ENCODE results near the gene SCUBE1. TPM values are rescaled to one million over a fixed set of nuclear protein-coding genes. Genes with fewer than 3 reads are reported as not detected.

The SCUBE1 gene
- total and polyA plus RNA-seq, 4 donors = 0.88 to 18.7 (median 3.5) TPM

DNA sequence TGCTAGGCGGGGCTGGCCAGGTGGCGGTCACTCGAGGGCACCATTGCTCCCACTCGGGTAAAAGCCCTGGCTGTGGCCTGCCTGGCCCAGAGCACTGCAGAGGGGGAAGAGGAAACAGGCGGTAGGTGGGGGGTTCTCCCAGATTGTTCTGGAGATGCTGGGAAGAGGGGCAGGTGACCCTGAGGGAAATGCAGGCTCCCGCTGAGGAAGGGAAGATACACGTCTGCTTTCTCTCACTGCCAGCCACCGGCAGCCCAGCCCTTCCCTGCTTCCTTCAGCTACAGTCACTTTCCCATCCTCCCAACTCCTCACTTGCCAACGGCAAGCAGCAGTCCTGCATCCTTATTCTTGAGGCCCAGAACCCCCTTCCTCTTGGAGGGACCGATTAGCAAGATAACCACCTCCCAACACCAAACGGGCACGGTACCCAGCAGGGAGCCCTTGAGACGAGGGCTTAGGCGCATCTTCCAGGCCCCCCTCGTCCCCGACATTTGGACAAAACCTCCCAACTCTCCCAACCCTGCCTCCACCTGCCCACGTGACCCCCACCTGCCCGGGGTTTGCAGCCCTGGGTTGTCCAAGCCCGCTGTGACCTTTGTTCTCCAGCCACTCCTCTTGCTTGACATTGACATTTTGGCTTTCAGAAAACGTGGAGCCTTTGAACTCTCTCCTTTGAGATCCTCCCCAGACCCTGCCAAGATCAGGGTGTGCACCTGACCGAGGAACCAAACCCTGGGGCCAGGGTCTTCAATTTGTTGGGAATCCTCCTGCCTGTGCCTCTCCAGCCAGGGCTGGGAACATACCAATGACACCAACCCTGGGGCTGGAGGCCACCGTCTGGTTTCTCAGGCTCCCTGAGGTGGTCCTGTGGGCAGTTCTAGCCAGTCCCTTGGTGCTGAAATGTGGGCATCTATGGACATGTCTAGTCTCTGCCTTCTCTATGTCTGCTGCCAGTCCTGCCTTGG lies 107.4 kb downstream of the SCUBE1 start:
- no peaks in the 10 kb centered on the region for H3K36me3 ChIP-seq (ENCODE audit: control insufficient read depth in 1 of 2, insufficient read depth in 2 of 2, low read length in 1 of 2)
- no peak overlapping the region for H3K27ac ChIP-seq (ENCODE audit: low read depth in 1 of 2, low read length in 2 of 2)
- intact Hi-C loops (cut with DNase I) = no loop called here
- no peaks in the 10 kb centered on the region for H3K27me3 ChIP-seq (ENCODE audit: control insufficient read depth in 1 of 2, insufficient read depth in 2 of 2, low read length in 1 of 2)
- H3K9me3 ChIP-seq (ENCODE audit: control insufficient read depth, low read length) = no peaks in the 10 kb centered on the region
- 86% methylated on average over 22 of the region's 22 CpGs for WGBS, 2 donors
- H3K4me1 ChIP-seq (ENCODE audit: control insufficient read depth in 1 of 2, insufficient read depth in 2 of 2, low read length in 2 of 2) = no peaks in the 10 kb centered on the region
- no peak overlapping the region for H3K4me3 ChIP-seq (ENCODE audit: low read length in 2 of 2)
- DNase-seq (no peak), ATAC-seq (ENCODE audit: low FRiP score) (no peak)

DNA sequence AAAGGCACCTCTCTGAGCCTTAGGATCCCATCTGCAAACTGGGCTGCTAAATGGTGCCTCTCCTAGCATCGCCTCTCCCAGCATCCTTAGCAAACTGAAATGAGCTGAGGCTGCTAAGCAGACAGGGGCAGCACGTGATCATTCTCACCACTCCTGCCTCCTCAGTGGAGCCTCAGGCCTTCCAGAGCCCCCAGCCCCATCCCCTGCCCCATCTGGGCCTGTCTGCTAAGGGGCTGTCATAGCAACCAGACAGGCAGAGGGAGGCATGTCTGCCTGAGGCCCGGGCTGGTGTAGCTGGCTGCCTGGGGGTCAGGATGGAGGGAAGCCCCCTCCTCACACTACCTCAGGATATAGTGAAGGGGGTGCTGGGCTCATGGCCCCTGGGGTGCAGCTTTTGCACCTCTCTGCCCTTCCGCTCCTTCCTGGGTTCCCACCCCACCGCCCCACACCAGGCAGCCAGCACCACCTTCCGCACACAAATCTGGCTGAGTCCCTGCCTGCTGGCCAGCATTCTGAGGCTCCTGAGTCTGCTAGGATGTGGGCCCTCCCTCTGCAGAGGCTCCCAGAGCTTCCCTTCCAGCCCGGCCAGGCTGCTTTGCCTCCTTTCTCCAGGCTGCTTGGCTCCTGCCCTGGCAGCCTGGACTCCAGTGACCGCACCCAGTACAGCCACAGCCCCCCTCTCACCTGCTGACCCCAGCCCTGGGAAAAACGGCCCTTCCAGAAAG lies 108.7 kb downstream of the SCUBE1 start:
- DNase-seq = no peak
- Histone ChIP-seq H3K36me3 (ENCODE audit: control insufficient read depth in 1 of 2, insufficient read depth in 2 of 2, low read length in 1 of 2) (no peaks in the 10 kb centered on the region), H3K4me1 (ENCODE audit: control insufficient read depth in 1 of 2, insufficient read depth in 2 of 2, low read length in 2 of 2) (no peaks in the 10 kb centered on the region), H3K9me3 (ENCODE audit: control insufficient read depth, low read length) (no peaks in the 10 kb centered on the region), H3K4me3 (ENCODE audit: low read length in 2 of 2) (no peak overlapping the region), H3K27ac (ENCODE audit: low read depth in 1 of 2, low read length in 2 of 2) (no peak overlapping the region), H3K27me3 (ENCODE audit: control insufficient read depth in 1 of 2, insufficient read depth in 2 of 2, low read length in 1 of 2) (no peaks in the 10 kb centered on the region)
- intact Hi-C loops (cut with DNase I) = loop anchor here in 1 of 2 donors (5.0 kb wide), 1 partner anchor 153 kb away; no protein-coding TSS in a partner anchor
- 48 to 59% methylated on average over 9 of the region's 9 CpGs for WGBS, 2 donors
- no peak for ATAC-seq (ENCODE audit: low FRiP score)

DNA sequence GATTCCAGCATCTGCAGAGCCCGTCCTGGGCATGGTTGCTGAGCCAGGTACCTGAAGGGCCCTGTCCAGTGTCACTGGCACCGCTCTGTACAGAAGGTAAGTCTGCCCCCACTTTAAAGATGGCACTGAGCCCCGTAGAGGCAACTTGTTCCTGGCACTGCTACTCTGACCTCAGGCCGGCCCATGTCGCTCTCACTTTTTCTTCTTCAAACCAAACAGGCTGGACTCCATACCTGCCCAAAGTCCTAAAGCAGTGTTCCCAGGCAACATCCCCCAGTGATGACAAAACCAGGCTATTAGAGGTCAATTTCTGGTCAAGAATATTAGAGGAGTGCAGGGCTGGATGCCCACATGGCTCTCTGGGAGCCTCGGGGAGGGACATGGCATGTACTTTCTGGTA lies 109.6 kb downstream of the SCUBE1 start:
- no peaks in the 10 kb centered on the region for H3K4me1 ChIP-seq (ENCODE audit: control insufficient read depth in 1 of 2, insufficient read depth in 2 of 2, low read length in 2 of 2)
- no peak overlapping the region for H3K4me3 ChIP-seq (ENCODE audit: low read length in 2 of 2)
- no peaks in the 10 kb centered on the region for H3K36me3 ChIP-seq (ENCODE audit: control insufficient read depth in 1 of 2, insufficient read depth in 2 of 2, low read length in 1 of 2)
- no peaks in the 10 kb centered on the region for H3K27me3 ChIP-seq (ENCODE audit: control insufficient read depth in 1 of 2, insufficient read depth in 2 of 2, low read length in 1 of 2)
- intact Hi-C loops (cut with DNase I) = loop anchor here in 1 of 2 donors (5.0 kb wide), 1 partner anchor 154 kb away; no protein-coding TSS in a partner anchor
- ATAC-seq (ENCODE audit: low FRiP score) = no peak
- H3K27ac ChIP-seq (ENCODE audit: low read depth in 1 of 2, low read length in 2 of 2) = no peak overlapping the region
- no peaks in the 10 kb centered on the region for H3K9me3 ChIP-seq (ENCODE audit: control insufficient read depth, low read length)
- DNase-seq = no peak
- WGBS, 2 donors = 80 to 84% methylated on average over 6 of the region's 6 CpGs

DNA sequence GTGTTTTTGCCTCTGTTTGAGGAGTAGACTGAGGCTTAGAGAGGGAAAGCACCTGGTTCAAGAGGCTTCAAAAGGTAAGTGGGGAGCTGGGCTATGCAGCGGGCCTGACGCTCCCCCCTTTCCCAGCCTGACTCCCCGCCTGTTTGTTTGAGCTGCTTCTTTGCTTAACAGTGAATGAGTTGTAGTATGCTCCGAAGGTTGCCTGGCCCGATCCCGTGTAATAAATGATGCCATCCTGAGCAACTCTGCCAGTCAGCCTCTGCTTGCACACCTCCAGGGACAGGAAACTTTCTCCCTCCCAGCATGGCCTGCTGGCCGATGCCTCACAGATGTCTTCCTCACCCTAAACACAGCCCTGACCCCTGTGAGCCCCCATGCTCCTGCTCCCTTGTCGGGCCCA lies 110.7 kb downstream of the SCUBE1 start:
- no peaks in the 10 kb centered on the region for H3K4me1 ChIP-seq (ENCODE audit: control insufficient read depth in 1 of 2, insufficient read depth in 2 of 2, low read length in 2 of 2)
- no peak overlapping the region for H3K4me3 ChIP-seq (ENCODE audit: low read length in 2 of 2)
- no peak for ATAC-seq (ENCODE audit: low FRiP score)
- no peak overlapping the region for H3K27ac ChIP-seq (ENCODE audit: low read depth in 1 of 2, low read length in 2 of 2)
- no peak for DNase-seq
- no peaks in the 10 kb centered on the region for H3K27me3 ChIP-seq (ENCODE audit: control insufficient read depth in 1 of 2, insufficient read depth in 2 of 2, low read length in 1 of 2)
- no peaks in the 10 kb centered on the region for H3K9me3 ChIP-seq (ENCODE audit: control insufficient read depth, low read length)
- WGBS, 2 donors = 79 to 85% methylated on average over 8 of the region's 8 CpGs
- no peaks in the 10 kb centered on the region for H3K36me3 ChIP-seq (ENCODE audit: control insufficient read depth in 1 of 2, insufficient read depth in 2 of 2, low read length in 1 of 2)
- intact Hi-C loops (cut with DNase I) = loop anchor here in 1 of 2 donors (5.0 kb wide), 1 partner anchor 155 kb away; no protein-coding TSS in a partner anchor

DNA sequence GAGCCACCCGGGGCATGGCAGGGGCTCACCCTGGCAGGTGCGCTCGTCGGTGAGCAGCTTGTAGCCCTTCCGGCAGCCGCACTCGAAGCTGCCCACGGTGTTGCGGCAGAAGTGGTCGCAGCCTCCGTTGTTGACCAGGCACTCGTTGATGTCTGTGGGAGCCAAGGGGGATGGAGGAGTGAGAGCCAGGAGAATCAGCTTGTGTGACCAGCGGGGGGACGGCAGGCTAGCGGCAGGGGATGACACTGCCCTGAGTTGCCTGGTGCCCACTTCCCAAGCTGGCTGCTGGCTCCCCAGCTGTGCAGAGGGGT lies 111.5 kb downstream of the SCUBE1 start:
- no peaks in the 10 kb centered on the region for H3K9me3 ChIP-seq (ENCODE audit: control insufficient read depth, low read length)
- no peaks in the 10 kb centered on the region for H3K36me3 ChIP-seq (ENCODE audit: control insufficient read depth in 1 of 2, insufficient read depth in 2 of 2, low read length in 1 of 2)
- intact Hi-C loops (cut with DNase I) = loop anchor here (2.0 to 5.0 kb wide), 2 partner anchors 155 to 156 kb away; no protein-coding TSS in a partner anchor
- DNase-seq = no peak
- H3K27me3 ChIP-seq (ENCODE audit: control insufficient read depth in 1 of 2, insufficient read depth in 2 of 2, low read length in 1 of 2) = no peaks in the 10 kb centered on the region
- H3K4me1 ChIP-seq (ENCODE audit: control insufficient read depth in 1 of 2, insufficient read depth in 2 of 2, low read length in 2 of 2) = no peaks in the 10 kb centered on the region
- ATAC-seq (ENCODE audit: low FRiP score) = no peak
- H3K27ac ChIP-seq (ENCODE audit: low read depth in 1 of 2, low read length in 2 of 2) = no peak overlapping the region
- WGBS, 2 donors = 65 to 69% methylated on average over 15 of the region's 15 CpGs
- H3K4me3 ChIP-seq (ENCODE audit: low read length in 2 of 2) = no peak overlapping the region

DNA sequence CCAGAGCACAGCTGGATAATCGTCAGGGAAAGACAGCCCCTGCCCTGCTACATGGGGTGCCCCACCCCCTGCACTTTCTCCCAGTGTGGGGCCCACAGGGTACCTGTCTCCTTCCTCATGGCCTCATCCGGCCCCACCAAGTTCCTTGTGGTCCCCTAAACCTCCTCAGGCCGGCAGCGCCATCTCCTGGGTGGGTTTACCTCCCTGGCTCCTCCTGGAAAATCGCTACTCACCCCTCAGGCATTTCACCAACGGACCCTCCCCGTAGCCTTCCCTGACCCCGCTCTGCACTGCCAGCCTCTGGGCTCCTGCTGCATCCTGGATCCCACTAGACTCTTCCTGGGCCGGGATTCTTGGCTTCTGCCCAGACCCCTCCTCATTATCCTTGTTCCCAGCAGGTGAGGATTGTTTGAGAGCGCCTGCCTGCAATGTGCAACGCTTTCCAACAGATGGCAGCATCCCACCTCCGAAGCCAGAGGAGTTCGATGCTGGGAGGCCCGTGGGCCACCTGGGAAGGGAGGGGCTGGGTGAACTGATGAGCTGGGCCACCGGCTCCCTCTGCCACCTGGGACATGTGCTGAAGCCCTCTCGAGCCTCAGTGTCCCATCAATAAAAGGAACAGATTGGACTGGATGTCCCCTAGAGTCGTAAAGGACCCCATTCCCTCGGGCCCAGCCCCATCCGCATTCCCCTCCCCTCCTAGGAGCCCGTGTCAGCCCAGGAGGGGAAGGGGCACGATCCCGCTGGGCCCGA lies 112.0 kb downstream of the SCUBE1 start:
- WGBS, 2 donors = 17% methylated on average over 23 of the region's 23 CpGs
- no peaks in the 10 kb centered on the region for H3K27me3 ChIP-seq (ENCODE audit: control insufficient read depth in 1 of 2, insufficient read depth in 2 of 2, low read length in 1 of 2)
- ATAC-seq (ENCODE audit: low FRiP score) (no peak), DNase-seq (no peak)
- no peaks in the 10 kb centered on the region for H3K36me3 ChIP-seq (ENCODE audit: control insufficient read depth in 1 of 2, insufficient read depth in 2 of 2, low read length in 1 of 2)
- no peak overlapping the region for H3K27ac ChIP-seq (ENCODE audit: low read depth in 1 of 2, low read length in 2 of 2)
- no peaks in the 10 kb centered on the region for H3K4me1 ChIP-seq (ENCODE audit: control insufficient read depth in 1 of 2, insufficient read depth in 2 of 2, low read length in 2 of 2)
- H3K4me3 ChIP-seq (ENCODE audit: low read length in 2 of 2) = no peak overlapping the region
- no peaks in the 10 kb centered on the region for H3K9me3 ChIP-seq (ENCODE audit: control insufficient read depth, low read length)
- intact Hi-C loops (cut with DNase I) = loop anchor here (2.0 to 5.0 kb wide), 2 partner anchors 156 kb away; no protein-coding TSS in a partner anchor

DNA sequence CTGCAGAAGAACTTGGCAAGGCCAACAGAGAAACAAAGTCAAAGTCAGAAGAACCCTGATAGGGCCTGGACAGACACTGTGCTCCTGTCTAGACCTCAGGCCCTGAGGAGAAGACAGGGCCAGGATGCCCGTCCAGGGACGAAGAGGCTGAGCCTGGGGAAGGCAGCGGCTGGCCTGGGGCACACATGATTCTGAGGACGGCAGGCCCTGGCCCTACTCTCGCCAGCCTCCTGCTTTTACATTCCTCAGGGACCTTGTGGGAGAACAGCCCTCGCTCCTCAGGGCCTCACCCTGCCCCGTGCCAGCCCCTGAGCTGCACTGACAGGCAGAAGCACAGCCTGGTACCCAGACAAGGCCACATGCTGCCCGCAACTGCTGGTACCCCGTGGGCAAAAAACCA lies 112.6 kb downstream of the SCUBE1 start:
- H3K4me3 ChIP-seq (ENCODE audit: low read length in 2 of 2) = no peak overlapping the region
- no peaks in the 10 kb centered on the region for H3K27me3 ChIP-seq (ENCODE audit: control insufficient read depth in 1 of 2, insufficient read depth in 2 of 2, low read length in 1 of 2)
- ATAC-seq (ENCODE audit: low FRiP score) = no peak
- H3K36me3 ChIP-seq (ENCODE audit: control insufficient read depth in 1 of 2, insufficient read depth in 2 of 2, low read length in 1 of 2) = no peaks in the 10 kb centered on the region
- H3K9me3 ChIP-seq (ENCODE audit: control insufficient read depth, low read length) = no peaks in the 10 kb centered on the region
- H3K4me1 ChIP-seq (ENCODE audit: control insufficient read depth in 1 of 2, insufficient read depth in 2 of 2, low read length in 2 of 2) = no peaks in the 10 kb centered on the region
- 59 to 63% methylated on average over 9 of the region's 9 CpGs for WGBS, 2 donors
- no peak overlapping the region for H3K27ac ChIP-seq (ENCODE audit: low read depth in 1 of 2, low read length in 2 of 2)
- no peak for DNase-seq
- intact Hi-C loops (cut with DNase I) = loop anchor here (2.0 to 5.0 kb wide), 2 partner anchors 156 to 157 kb away; no protein-coding TSS in a partner anchor

DNA sequence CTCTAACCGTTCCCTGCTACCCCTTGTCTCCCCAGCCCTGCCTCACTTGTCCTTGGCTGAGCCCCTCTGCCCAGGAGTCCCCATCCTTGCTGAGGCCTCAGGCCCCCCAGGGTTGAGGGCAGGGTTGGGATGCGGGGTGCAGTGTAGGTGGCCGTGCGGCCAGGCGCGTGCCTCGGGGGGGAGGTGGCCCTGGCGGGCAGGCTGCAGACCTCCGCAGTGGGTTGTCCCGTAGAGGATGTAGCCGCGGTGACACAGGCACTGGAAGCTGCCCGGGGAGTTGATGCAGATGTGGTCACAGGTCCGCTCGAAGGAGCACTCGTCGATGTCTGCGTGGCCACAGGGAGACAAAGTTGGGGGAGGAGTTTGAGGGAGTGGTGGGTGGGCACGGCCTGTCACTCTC lies 114.3 kb downstream of the SCUBE1 start:
- H3K4me3 ChIP-seq (ENCODE audit: low read length in 2 of 2) = no peak overlapping the region
- H3K9me3 ChIP-seq (ENCODE audit: control insufficient read depth, low read length) = no peaks in the 10 kb centered on the region
- no peak overlapping the region for H3K27ac ChIP-seq (ENCODE audit: low read depth in 1 of 2, low read length in 2 of 2)
- intact Hi-C loops (cut with DNase I) = no loop called here
- no peaks in the 10 kb centered on the region for H3K36me3 ChIP-seq (ENCODE audit: control insufficient read depth in 1 of 2, insufficient read depth in 2 of 2, low read length in 1 of 2)
- ATAC-seq (ENCODE audit: low FRiP score) (no peak), DNase-seq (no peak)
- H3K4me1 ChIP-seq (ENCODE audit: control insufficient read depth in 1 of 2, insufficient read depth in 2 of 2, low read length in 2 of 2) = no peaks in the 10 kb centered on the region
- WGBS, 2 donors = 77 to 80% methylated on average over 19 of the region's 19 CpGs
- H3K27me3 ChIP-seq (ENCODE audit: control insufficient read depth in 1 of 2, insufficient read depth in 2 of 2, low read length in 1 of 2) = no peaks in the 10 kb centered on the region

All from aorta (tissue), 5 donors.